GM15510 (cell line): Measurements from ENCODE around the gene HTATIP2.

Experiments used
- POLR2A ChIP-seq: IDR thresholded peaks from 3 replicates; pipeline ENCODE4 v1.6.1; 2011; ENCODE audit warnings: borderline replicate concordance; ENCODE audit not compliant: insufficient read length; ENCODE audit errors: extremely low read depth

The HTATIP2 gene

GRCh38 chr11:20363500-20364340 lies at the start of gene HTATIP2:
HTATIP2 (plus strand) TSS chr11:20363714; CDS start chr11:20364238, 524 bp downstream.
- peak; percentile 70 for TF ChIP-seq POLR2A

- no peak for TF ChIP-seq POLR2A
These were observed 47.7 kb upstream of the HTATIP2 start for GRCh38 chr11:20315800-20316199.

GRCh38 chr11:20321177-20321576 lies 42.3 kb upstream of the HTATIP2 start:
- no peak for TF ChIP-seq POLR2A

- TF ChIP-seq POLR2A = no peak
These were observed 36.1 kb upstream of the HTATIP2 start for GRCh38 chr11:20327377-20327935.

GRCh38 chr11:20336056-20336455 lies 27.5 kb upstream of the HTATIP2 start:
- TF ChIP-seq POLR2A = no peak

- no peak for TF ChIP-seq POLR2A
These were observed 25.9 kb upstream of the HTATIP2 start for GRCh38 chr11:20337526-20338154.

GRCh38 chr11:20342347-20343141 lies 21.0 kb upstream of the HTATIP2 start:
- TF ChIP-seq POLR2A = no peak

GRCh38 chr11:20351136-20351535 lies 12.4 kb upstream of the HTATIP2 start:
- no peak for TF ChIP-seq POLR2A

GRCh38 chr11:20351751-20352262 lies 11.7 kb upstream of the HTATIP2 start:
- no peak for TF ChIP-seq POLR2A

GRCh38 chr11:20353829-20354434 lies 9.6 kb upstream of the HTATIP2 start:
- TF ChIP-seq POLR2A = no peak

GRCh38 chr11:20355221-20356219 lies 8.0 kb upstream of the HTATIP2 start:
- TF ChIP-seq POLR2A = no peak

GRCh38 chr11:20357150-20357549 lies 6.4 kb upstream of the HTATIP2 start:
- TF ChIP-seq POLR2A = no peak

GRCh38 chr11:20360650-20361049 lies 2.9 kb upstream of the HTATIP2 start:
- TF ChIP-seq POLR2A = no peak
